Gastrocnemius medialis (tissue), 4 donors: ENCODE results near the gene CACNB4.

Experiments used
- POLR2A ChIP-seq, 2 donors: fragments of 450-650 bp; IDR thresholded peaks; one replicate each; pipeline ENCODE4 v1.6.1; 2017; ENCODE audit warnings: antibody characterized with exemption in 2 of 2, mild to moderate bottlenecking in 2 of 2, moderate library complexity in 2 of 2
- TF ChIP-seq, protein P1 (sequence below), 5 experiments: fragments of 450-650 bp in 3 of 5; fragments of 200-600 bp in 2 of 5; sonication (generic) in 2 of 5; IDR thresholded peaks in 4 of 5; conservative IDR thresholded peaks in 1 of 5; 1 replicate in 4 of 5; 2 replicates in 1 of 5; pipeline ENCODE4 v1.5.1; 2016 to 2019; ENCODE audit warnings: antibody characterized with exemption in 5 of 5, mild to moderate bottlenecking in 3 of 5, moderate library complexity in 3 of 5

- TF ChIP-seq, protein P1, sequence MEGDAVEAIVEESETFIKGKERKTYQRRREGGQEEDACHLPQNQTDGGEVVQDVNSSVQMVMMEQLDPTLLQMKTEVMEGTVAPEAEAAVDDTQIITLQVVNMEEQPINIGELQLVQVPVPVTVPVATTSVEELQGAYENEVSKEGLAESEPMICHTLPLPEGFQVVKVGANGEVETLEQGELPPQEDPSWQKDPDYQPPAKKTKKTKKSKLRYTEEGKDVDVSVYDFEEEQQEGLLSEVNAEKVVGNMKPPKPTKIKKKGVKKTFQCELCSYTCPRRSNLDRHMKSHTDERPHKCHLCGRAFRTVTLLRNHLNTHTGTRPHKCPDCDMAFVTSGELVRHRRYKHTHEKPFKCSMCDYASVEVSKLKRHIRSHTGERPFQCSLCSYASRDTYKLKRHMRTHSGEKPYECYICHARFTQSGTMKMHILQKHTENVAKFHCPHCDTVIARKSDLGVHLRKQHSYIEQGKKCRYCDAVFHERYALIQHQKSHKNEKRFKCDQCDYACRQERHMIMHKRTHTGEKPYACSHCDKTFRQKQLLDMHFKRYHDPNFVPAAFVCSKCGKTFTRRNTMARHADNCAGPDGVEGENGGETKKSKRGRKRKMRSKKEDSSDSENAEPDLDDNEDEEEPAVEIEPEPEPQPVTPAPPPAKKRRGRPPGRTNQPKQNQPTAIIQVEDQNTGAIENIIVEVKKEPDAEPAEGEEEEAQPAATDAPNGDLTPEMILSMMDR (IDR thresholded peaks at IDR 0.05 in 4 of 5, conservative IDR thresholded peaks at IDR 0.05 in 1 of 5) = no peak
- TF ChIP-seq POLR2A (IDR thresholded peaks at IDR 0.05) = no peak
These were observed 155.4 kb downstream of the CACNB4 start for GRCh38 chr2:151943461-151943860.
